Dedifferentiated amniotic fluid mesenchymal stem cell (primary cell): Measurements from ENCODE around the gene ZNF575.
A peak's percentile ranks its signal among the peaks of the same experiment; 100 is the strongest.

Source experiments
- DNase-seq: peaks from one replicate; pipeline ENCODE4 v3.0.0-alpha.2; 2016; ENCODE audit errors: extremely low spot score

Gene ZNF575

GRCh38 chr19:43532962-43533545, at the start of gene ZNF575:
Gene ZNF575, plus strand, starts transcription at chr19:43533188. Its CDS starts 1,235 bp downstream, at chr19:43534423.
- DNase-seq = peak; percentile 90

- DNase-seq = no peak
Observed at GRCh38 chr19:43483281-43483680, 49.7 kb upstream of the ZNF575 start.

DNA sequence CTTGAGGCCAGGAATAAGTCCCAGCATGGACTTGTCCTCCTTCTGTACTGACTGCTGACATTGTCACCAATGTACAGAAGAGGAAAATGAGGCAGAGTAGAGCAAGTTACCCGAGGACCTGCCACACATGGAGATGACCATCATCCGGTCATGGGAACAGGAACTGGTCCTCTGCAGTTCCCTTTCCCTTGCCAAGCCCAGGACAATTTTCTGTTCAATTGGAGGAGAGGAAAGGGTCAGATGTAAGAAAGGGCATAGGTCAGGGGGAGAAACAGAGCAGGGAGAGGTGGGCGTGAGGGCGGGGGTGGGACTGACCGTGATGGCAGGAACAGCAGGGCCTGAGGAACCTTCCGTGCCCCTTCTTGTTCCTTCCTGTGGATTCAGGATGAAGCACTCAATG, 47.0 kb upstream of the ZNF575 start:
- DNase-seq = no peak

DNA sequence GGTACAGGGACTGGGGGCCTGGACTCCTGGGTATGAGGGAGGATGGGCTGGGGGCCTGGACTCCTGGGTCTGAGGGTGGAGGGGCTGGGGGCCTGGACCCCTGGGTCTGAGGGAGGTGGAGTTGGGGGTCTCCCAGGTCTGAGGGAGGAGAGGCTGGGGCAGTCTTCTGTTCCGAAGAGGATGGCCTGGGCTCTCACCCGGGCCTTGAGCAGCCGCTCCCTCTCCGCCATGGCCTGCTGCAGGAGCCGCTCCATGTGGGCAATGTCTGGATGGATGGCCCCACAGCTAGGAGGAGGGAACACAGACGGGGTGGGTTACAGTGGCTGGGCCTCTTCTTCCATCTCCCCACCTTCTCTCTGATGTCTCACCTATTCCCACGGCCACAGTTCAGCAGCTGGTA, 46.6 kb upstream of the ZNF575 start:
- DNase-seq = no peak

- DNase-seq = no peak
Observed at GRCh38 chr19:43488179-43488578, 44.8 kb upstream of the ZNF575 start.

- no peak for DNase-seq
Observed at GRCh38 chr19:43489310-43489709, 43.7 kb upstream of the ZNF575 start.

DNA sequence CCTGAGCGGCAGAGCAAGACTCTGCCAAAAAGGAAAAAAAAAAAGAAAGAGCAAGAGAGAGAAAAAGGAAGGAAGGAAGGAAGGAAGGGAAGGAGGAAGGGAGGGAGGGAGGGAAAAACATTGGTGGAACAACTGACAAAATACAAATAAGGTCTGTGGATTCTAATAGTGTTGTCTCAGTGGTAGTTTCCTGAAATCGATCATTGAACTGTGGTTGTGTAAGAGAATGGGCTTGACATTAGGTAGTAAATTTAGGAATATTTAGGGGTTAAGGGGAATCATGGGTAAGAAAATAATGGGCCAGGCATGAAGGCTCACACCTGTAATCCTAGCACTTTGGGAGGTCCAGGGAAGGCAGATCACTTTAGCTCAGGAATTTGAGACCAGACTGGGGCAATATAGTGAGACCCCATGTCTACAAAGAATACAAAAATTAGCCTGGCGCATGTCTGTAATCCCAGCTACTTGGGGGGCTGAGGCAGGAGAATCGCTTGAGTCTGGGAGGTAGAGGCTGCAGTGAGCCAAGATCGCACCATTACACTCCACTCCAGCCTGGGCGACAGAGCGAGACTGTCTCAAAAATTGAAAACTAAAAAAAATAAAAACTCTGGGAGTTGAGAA, 42.9 kb upstream of the ZNF575 start:
- no peak for DNase-seq

GRCh38 chr19:43490759-43491158, 42.2 kb upstream of the ZNF575 start:
- DNase-seq = no peak

DNA sequence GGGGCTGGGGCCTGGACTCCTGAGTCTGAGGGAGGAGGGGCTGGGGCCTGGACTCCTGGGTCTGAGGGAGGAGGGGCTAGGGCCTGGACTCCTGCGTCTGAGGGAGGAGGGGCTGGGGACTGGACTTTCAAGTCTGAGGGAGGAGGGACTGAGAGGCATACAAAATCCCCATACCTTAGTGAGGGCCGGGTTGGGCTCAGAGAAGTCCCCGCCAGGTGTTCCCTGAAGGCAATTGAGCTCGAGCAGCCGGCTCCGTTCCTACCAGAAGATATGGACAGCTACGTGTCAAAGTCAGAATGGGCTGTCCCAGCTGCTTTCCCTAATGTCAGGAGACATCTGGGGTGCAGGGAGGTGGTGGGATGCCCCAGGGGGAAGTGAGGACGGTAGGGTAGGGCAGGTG, 37.9 kb upstream of the ZNF575 start:
- no peak for DNase-seq

- no peak for DNase-seq
Observed at GRCh38 chr19:43496960-43497359, 36.0 kb upstream of the ZNF575 start.

- DNase-seq = no peak
Observed at GRCh38 chr19:43498233-43498842, 34.6 kb upstream of the ZNF575 start.

DNA sequence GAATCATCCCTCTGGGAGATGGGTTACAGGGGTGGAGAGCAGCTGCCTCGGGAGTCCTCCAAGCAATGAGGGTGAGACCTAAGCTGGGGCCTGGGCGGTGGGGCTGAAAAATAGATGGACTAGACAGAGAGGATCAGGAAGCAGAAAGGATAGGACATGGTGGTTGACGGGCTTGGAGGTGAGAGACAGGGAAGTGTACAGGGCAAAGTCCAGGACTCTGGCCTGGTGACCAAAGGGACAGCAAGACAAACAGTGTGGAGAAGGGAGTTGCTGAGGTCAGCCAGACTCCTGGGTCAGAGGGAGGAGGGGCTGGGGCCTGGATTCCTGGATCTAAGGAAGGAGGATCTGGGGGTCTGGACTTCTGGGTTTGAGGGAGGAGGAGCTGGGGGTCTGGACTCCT, 33.9 kb upstream of the ZNF575 start:
- no peak for DNase-seq

DNA sequence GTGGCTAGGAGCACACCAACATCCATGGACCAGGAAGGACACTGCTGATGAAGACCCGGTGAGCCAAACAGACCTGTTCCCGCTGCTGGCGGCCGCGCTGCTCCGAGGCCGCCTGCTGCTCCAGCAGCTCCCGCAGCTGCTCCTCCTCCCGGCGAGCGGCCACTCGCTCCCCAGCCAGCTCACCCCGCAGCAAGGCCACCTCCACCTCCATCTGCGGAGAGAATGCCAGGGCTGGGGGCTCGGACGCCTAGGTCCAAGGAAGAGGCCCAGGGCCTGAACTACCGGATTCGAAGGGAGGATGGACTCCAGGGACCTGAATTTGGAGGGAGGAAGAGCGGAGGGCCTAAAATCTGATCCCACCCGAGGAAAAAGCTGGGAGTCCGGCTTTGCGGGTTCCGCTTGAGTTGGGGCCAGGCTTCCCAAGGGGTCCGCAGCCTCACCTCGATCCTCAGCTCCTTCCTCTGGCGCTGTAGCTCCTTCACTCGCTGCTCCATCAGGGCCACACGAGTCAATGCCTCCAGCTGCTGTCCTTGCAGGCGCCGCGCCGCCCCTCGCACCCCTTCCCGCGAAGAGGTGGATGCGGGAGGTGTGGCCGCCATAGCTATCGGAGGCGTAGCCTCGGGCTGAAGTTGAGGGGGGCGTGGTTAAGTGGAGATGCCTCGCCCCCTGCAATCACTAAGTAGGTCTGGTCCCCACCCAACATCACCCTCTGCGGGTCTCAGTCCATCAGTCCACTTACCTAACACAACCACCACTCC, 31.1 kb upstream of the ZNF575 start:
- no peak for DNase-seq

DNA sequence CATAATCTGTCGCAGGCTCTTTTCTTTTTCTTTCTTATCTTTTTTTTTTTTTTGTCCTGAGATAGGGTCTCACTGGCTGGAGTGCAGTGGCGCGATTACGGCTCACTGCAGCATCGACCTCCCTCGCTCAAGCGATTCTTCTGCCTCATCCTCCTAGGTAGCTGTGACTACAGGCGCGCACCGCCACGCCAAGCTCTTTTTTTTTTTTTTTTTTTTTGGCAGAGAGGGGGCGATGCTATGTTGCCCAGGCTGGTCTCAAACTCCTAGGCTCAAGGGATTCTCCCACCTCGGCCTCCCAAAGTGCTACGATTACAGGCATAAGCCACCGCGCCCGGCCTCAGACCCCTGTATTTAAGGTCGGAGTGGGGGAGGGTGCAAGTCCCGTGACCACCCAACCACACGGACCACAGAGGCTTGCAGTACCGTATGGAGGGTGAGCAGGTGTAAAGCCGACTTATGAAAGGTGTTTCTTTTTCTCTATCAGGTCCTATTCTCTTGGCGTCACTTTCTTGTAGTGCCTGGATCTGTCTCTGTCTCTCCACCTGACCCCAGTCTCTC, 30.5 kb upstream of the ZNF575 start:
- no peak for DNase-seq

DNA sequence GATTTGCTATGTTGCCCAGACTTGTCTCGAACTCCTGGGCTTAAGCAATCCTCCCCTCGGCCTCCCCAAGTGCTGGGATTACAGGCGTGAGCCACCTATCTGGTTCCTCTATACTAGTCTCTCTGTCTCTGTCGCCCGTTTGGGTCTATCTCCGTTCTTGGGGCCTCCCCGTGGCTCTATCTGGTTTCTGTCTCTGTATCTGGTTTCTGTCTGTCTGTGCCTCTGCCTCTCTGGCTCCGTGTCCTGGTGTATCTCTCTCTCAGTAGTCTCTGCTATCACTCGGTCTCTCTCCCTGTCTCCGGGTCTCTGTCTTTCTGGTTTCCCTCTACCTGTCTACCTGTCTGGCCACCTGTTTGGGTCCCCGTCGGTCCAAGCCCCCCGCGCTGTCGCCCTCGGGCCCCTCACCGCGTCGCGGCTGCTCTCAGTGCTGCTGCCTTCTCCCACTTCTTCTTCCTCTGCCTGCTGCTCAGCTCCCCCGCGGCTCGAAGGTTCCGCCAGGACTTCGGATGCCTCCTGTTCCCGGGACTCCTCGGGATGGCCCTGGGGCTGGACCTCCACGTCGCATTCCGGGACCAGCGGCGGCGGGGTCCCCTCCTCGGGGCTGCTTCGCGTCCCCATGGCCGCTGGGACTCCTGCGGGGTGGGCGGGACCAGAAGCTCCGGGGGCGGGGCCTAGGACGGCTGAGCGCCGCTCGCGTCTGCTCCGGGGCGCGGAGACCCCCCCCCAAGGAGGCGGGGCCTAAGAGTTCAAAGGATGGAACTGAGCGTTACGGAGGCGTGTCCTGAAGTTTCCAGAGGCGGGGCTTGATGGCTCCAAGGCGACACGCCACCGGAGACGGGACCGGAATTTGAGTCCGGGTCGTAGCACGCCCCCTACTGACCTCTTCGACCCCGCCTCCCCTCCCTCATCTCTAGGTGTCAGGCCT, 29.2 kb upstream of the ZNF575 start:
- peak; percentile 91 for DNase-seq

DNA sequence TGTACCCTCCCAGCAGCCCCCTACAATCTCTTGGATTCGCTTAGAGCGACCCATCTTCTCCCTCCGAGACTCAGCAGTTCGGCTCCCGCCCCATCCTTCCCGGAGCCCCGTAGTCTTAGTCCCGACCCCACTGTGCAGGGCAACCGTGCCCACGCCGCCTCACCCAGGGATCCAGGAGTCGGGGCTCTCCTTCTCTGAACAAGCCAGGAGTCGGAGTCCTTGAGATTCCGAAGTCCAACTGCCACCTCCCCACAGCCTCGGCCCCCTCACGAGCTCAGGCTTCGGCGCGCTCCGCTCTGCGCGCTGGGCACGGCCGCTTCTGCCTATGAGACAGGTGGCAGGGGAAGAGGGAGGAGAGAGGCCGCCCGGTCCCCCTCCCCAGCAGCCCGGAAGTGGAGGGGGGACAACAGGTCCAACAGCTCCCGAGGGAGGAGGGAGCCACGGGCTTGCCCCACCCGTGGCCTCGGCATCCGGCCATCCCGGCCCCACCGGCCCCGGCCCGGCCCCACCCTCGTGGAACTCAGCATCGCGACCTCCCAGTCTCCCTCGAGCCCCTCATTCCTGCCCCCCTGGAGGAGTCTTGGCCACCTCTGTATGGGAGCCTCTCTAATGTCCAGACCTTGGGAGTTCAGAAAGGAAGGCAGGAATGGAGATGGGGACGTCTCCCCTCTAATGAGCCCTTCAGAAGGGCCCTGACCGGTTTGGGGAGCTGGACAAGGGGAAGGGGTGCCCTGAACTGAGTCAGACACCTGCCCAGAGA, 28.4 kb upstream of the ZNF575 start, which contains the start of gene PHLDB3:
Gene PHLDB3, minus strand, starts transcription at position 321 of the 760 bp plus-strand sequence. CDS start 628 bp downstream, outside the sequence.
- no peak for DNase-seq

GRCh38 chr19:43505186-43505456, 27.9 kb upstream of the ZNF575 start:
- no peak for DNase-seq

DNA sequence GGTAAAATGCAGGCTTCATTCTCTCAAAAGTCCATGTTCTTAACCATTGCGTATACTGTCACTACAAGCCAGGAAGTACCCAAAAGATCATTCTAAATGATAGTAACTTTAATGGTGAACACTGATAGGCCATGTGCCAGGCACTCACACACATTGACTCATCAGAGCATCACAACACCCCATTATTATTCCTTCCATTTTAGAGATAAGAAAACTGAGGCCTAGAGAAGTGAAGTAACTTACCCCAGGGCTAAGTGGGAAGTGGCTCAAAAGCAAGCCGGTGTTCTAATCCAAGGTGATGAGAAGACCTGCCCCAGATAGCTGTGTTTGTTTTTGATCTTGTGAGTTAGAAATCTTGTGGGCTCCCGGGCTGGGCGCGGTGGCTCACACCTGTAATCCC, 27.0 kb upstream of the ZNF575 start:
- DNase-seq = no peak

DNA sequence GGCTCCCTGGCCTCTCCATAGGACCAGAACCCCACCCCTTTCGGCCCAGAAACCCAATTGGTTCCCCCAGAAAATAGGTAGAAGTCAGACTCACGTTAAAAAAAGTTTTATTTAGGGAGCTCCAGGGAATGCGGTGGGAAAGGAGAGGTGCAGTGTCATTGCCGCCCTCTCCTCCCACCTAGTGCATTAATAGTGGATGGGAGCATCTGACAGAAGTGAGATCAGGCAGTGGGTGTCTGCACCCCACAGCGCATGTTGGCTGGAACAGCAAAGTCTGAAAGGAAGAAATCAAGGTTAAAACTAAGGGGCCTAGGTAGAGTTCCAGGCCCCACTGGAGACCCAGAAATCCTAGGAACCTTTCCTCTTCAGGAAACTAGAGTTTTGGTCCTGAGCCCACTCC, 26.4 kb upstream of the ZNF575 start:
- no peak for DNase-seq

- DNase-seq = no peak
Observed at GRCh38 chr19:43507880-43508279, 25.1 kb upstream of the ZNF575 start.

DNA sequence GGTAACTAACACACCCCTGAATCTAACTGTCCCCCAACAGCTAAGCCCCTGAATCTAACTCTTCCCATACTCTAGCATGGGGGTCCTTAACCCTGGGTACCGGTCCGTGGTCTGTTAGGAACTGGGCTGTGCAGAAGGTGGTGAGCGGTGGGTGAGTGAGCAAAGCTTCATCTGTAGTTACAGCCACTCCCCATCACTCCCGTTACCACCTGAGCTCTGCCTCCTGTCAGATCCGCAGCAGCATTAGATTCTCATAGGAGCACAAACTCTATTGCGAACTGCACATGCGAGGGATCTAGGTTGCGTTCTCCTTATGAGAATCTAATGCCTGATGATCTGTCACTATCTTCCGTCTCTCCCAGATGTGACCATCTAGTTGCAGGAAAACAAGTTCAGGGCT, 22.3 kb upstream of the ZNF575 start:
- DNase-seq = no peak
